ENCODE results near the gene MACC1. TPM values are rescaled to one million over a fixed set of nuclear protein-coding genes. Genes with fewer than 3 reads are reported as not detected.

Gene MACC1
- total and polyA plus RNA-seq, 4 donors, result 0.02 to 1.0 (median 0.50) TPM

DNA sequence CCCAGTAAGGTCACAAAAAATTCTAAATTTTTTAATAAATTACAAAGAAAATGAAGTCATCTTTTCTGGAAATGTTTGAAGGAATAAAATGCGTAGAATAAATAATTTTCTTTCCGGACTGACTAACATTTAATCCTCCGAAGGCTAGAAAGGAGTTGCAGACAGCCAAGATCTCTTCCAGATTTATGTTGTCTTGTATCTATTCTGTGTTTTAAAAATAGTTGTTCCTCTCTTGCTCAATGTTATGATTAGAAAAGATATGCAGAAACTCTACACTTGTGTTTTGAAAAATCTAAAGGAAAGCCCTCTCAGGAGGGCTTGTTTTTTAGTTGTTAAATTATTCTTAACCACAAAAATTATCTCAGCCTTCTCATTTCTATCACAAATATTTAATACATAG, 70.7 kb downstream of the MACC1 start:
- H3K9me3 ChIP-seq (ENCODE audit: control insufficient read depth in 4 of 4, low read length in 3 of 4), result no peaks in the 10 kb centered on the region
- WGBS, result 68% methylated on average over 3 of the region's 3 CpGs
- no peak overlapping the region for H3K4me3 ChIP-seq (ENCODE audit: low read depth in 1 of 3, low read length in 3 of 3)
- no peak overlapping the region for H3K27ac ChIP-seq (ENCODE audit: low read depth in 1 of 2, low read length in 2 of 2)
- TF ChIP-seq MAX (IDR thresholded peaks at IDR 0.05) (no peak), TAF1 (conservative IDR thresholded peaks at IDR 0.05) (no peak), YY1 (IDR thresholded peaks at IDR 0.05) (no peak), FOXA1 (IDR thresholded peaks at IDR 0.05) (no peak), HNF4A (conservative IDR thresholded peaks at IDR 0.05) (no peak), ATF3 (IDR thresholded peaks at IDR 0.05) (no peak), SP1 (IDR thresholded peaks at IDR 0.05) (no peak), CTCF (IDR thresholded peaks at IDR 0.05; ENCODE audit: low read depth, low read length, missing input control) (no peak), RAD21 (IDR thresholded peaks at IDR 0.05) (no peak), JUND (IDR thresholded peaks at IDR 0.05) (no peak), NR2F2 (IDR thresholded peaks at IDR 0.05) (no peak), RXRA (IDR thresholded peaks at IDR 0.05) (no peak), HNF4G (IDR thresholded peaks at IDR 0.05) (no peak), GABPA (IDR thresholded peaks at IDR 0.05 in 1 of 2, conservative IDR thresholded peaks at IDR 0.05 in 1 of 2) (no peak), EGR1 (IDR thresholded peaks at IDR 0.05; ENCODE audit: low read depth in 2 of 2) (no peak), FOXA2 (IDR thresholded peaks at IDR 0.05) (no peak)
- TF ChIP-seq, protein P1, sequence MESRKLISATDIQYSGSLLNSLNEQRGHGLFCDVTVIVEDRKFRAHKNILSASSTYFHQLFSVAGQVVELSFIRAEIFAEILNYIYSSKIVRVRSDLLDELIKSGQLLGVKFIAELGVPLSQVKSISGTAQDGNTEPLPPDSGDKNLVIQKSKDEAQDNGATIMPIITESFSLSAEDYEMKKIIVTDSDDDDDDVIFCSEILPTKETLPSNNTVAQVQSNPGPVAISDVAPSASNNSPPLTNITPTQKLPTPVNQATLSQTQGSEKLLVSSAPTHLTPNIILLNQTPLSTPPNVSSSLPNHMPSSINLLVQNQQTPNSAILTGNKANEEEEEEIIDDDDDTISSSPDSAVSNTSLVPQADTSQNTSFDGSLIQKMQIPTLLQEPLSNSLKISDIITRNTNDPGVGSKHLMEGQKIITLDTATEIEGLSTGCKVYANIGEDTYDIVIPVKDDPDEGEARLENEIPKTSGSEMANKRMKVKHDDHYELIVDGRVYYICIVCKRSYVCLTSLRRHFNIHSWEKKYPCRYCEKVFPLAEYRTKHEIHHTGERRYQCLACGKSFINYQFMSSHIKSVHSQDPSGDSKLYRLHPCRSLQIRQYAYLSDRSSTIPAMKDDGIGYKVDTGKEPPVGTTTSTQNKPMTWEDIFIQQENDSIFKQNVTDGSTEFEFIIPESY (IDR thresholded peaks at IDR 0.05), result no peak
- TF ChIP-seq, protein P2, sequence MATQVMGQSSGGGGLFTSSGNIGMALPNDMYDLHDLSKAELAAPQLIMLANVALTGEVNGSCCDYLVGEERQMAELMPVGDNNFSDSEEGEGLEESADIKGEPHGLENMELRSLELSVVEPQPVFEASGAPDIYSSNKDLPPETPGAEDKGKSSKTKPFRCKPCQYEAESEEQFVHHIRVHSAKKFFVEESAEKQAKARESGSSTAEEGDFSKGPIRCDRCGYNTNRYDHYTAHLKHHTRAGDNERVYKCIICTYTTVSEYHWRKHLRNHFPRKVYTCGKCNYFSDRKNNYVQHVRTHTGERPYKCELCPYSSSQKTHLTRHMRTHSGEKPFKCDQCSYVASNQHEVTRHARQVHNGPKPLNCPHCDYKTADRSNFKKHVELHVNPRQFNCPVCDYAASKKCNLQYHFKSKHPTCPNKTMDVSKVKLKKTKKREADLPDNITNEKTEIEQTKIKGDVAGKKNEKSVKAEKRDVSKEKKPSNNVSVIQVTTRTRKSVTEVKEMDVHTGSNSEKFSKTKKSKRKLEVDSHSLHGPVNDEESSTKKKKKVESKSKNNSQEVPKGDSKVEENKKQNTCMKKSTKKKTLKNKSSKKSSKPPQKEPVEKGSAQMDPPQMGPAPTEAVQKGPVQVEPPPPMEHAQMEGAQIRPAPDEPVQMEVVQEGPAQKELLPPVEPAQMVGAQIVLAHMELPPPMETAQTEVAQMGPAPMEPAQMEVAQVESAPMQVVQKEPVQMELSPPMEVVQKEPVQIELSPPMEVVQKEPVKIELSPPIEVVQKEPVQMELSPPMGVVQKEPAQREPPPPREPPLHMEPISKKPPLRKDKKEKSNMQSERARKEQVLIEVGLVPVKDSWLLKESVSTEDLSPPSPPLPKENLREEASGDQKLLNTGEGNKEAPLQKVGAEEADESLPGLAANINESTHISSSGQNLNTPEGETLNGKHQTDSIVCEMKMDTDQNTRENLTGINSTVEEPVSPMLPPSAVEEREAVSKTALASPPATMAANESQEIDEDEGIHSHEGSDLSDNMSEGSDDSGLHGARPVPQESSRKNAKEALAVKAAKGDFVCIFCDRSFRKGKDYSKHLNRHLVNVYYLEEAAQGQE (IDR thresholded peaks at IDR 0.05), result no peak
- H3K36me3 ChIP-seq (ENCODE audit: control insufficient read depth in 4 of 4, insufficient read depth in 3 of 4, low read depth in 1 of 4, low read length in 3 of 4), result no peaks in the 10 kb centered on the region
- no peaks in the 10 kb centered on the region for H3K27me3 ChIP-seq (ENCODE audit: control insufficient read depth in 4 of 4, insufficient read depth in 4 of 4, low read length in 3 of 4)
- no peaks in the 10 kb centered on the region for H3K4me1 ChIP-seq (ENCODE audit: control insufficient read depth in 4 of 4, insufficient read depth in 4 of 4, low read length in 3 of 4)
- H3K9ac ChIP-seq (ENCODE audit: low read depth in 1 of 2, low read length in 2 of 2), result no peak overlapping the region
- no peak for DNase-seq (ENCODE audit: low spot score)

Measured in liver (tissue), 9 donors.